Fibroblast of the aortic adventitia (primary cell): ENCODE measurements around the gene ZNF14. TPM values are rescaled to one million over a fixed set of nuclear protein-coding genes. Genes with fewer than 3 reads are reported as not detected.
"Not testable (repeated sequence)": the region's sequence is repeated elsewhere in the genome, so short reads cannot be mapped to it uniquely, and the experiment has no call there.

Experiments used
- DNase-seq: peaks from one replicate; pipeline ENCODE4 v3.0.0-alpha.2; 2010; ENCODE audit warnings: low read depth
- H3K4me3 ChIP-seq: 2 replicates; pipeline ENCODE4 v1.5.1; 2011; ENCODE audit warnings: low read depth, mild to moderate bottlenecking, control low read depth, low read length, moderate library complexity
- CTCF ChIP-seq: IDR thresholded peaks from 2 replicates; pipeline ENCODE4 v1.5.1; 2011; ENCODE audit warnings: mild to moderate bottlenecking, low read length, control low read depth, inconsistent platforms; ENCODE audit not compliant: insufficient read depth
- total RNA-seq: library from RNA; depleted of rRNA; stranded (reverse); fragments of >200 nt; gene quantifications from 2 replicates; pipeline ENCODE4 v1.2.3, GENCODE V29; 2012; ENCODE audit warnings: low replicate concordance

Gene ZNF14
- 3.8 and 4.6 TPM in 2 replicates for total RNA-seq

- TF ChIP-seq CTCF = peak; percentile 34
- H3K4me3 ChIP-seq = peak within 1 kb of the TSS; percentile 98
- peak; percentile 92 for DNase-seq
Measured at GRCh38 chr19:19732579-19733501, at the start of gene ZNF14. Gene ZNF14, minus strand, starts transcription at chr19:19733112. Its CDS starts 154 bp downstream, at chr19:19732958.

GRCh38 chr19:19781791-19782190 is 48.9 kb upstream of the ZNF14 start:
- DNase-seq, H3K4me3 ChIP-seq: not testable (repeated sequence)

GRCh38 chr19:19778666-19779065 is 45.8 kb upstream of the ZNF14 start:
- DNase-seq = no peak
- no peak for TF ChIP-seq CTCF
- no peak overlapping the region for H3K4me3 ChIP-seq

- H3K4me3 ChIP-seq = peak overlapping the region; percentile 96
- DNase-seq = no peak
- no peak for TF ChIP-seq CTCF
Measured at GRCh38 chr19:19777692-19778091, 44.8 kb upstream of the ZNF14 start.

- H3K4me3 ChIP-seq = peak overlapping the region; percentile 96
- DNase-seq = peak; percentile 99
- no peak for TF ChIP-seq CTCF
Measured at GRCh38 chr19:19776206-19777008, 43.5 kb upstream of the ZNF14 start.

GRCh38 chr19:19775891-19776205 is 42.9 kb upstream of the ZNF14 start:
- H3K4me3 ChIP-seq = peak overlapping the region; percentile 93

More at GRCh38 chr19:19775891-19776205, 42.9 kb upstream of the ZNF14 start:
- DNase-seq = no peak
- no peak for TF ChIP-seq CTCF
